OCI-M2 (cell line): ENCODE results near the gene ZNF600.
A peak's percentile ranks its signal among the peaks of the same experiment; 100 is the strongest.
"Not testable (repeated sequence)": the region's sequence is repeated elsewhere in the genome, so short reads cannot be mapped to it uniquely, and the experiment has no call there.

Experiments used
- DNase-seq: peaks from one replicate; lab custom pipeline; 2025; ENCODE audit not compliant: unreplicated experiment; lab: John Stamatoyannopoulos, UW

ZNF600 gene

DNA sequence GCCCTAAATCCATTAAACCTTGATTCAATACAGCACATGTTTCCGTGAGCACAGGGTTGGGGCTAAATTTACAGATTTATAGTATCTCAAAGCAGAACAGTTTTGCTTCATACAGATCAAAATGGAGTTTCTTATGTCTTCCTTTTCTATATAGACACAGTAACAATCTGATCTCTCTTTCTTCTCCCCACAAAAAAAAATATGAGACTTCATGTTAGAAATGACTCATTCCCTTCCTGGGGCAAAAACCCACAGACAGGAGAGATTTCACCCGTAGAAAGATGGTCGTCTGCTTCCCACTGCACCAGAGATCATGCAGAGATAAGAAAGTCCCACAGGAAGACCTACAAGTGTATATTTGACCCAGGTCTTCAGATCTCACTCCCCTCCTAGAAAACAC lies 44.1 kb downstream of the ZNF600 start:
- no peak for DNase-seq

DNA sequence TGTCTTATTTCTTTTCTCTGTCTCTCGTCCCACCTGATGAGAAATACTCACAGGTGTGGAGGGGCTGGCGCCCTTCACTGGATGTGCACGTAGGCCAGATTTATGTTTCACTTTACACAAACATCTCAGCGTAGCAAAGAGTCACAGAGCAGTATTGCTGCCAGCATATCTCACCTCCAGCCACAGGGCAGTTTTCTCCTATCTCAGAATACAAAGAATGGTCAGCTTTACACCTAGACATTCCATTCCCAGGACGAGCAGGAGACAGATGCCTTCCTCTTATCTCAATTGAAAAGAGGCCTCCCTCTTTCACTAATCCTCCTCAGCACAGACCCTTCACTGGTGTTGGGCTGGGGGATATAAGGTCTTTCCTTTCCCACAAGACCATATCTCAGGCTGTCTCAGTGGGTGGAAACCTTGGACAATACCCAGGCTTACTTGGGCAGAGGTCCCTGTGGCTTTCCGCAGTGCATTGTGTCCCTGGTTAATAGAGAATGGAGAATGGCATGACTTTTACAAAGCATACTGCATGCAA lies 44.6 kb downstream of the ZNF600 start:
- DNase-seq, result no peak

DNA sequence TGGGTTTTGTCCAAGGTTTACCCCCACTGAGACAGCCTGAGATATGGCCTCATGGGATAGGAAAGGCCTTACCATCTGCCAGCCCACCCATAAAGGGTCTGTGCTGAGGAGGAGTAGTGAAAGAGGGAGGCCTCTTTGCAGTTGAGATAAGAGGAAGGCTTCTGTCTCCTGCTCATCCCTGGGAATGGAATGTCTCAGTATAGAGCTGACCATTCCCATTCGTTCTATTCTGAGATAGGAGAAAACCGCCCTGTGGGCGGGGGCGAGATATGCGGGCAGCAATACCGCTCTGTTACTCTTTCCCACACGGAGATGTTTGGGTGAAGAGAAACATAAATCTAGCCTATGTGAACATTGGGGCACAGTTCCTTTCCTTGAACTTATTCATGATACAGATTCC lies 45.2 kb downstream of the ZNF600 start:
- DNase-seq, result not testable (repeated sequence)

DNA sequence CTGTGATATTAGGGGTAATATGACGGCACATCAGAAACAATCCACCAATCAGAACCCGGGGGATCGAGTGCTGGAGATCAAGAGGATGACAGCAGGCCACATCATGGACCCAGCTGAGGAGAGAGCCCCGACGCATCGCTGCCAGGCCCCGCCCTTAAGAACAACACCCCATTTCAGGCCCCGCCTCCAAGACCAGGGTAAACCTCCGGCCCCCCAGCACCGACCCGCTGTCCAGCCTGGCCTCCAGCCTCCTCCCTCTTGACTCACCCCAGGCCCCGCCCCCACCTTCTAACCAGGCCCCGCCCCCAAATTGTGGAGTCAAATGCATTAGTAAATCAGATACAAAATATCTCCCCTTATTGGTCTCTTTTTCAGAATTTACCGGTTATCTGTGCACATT lies 47.0 kb downstream of the ZNF600 start:
- DNase-seq, result no peak

DNA sequence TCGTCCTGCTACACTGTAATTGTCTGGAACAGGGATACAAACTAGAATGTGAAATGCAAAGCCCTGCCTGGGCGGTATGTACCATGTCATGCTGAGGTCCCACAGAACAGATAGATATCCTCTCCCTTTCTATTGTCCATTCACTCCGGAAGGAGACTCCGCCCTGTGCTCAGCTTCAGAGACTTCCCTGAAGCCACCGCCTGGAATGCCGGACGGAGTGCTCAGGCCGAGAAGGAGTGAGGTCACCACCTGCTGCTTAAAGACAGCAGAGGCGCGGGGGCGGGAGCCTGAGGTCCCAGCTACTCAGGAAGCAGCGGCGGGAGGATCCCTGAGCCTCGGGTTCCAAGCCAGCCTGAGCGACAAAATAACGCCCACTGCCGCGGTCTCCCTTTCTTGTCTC lies 50.9 kb downstream of the ZNF600 start:
- DNase-seq, result no peak

DNA sequence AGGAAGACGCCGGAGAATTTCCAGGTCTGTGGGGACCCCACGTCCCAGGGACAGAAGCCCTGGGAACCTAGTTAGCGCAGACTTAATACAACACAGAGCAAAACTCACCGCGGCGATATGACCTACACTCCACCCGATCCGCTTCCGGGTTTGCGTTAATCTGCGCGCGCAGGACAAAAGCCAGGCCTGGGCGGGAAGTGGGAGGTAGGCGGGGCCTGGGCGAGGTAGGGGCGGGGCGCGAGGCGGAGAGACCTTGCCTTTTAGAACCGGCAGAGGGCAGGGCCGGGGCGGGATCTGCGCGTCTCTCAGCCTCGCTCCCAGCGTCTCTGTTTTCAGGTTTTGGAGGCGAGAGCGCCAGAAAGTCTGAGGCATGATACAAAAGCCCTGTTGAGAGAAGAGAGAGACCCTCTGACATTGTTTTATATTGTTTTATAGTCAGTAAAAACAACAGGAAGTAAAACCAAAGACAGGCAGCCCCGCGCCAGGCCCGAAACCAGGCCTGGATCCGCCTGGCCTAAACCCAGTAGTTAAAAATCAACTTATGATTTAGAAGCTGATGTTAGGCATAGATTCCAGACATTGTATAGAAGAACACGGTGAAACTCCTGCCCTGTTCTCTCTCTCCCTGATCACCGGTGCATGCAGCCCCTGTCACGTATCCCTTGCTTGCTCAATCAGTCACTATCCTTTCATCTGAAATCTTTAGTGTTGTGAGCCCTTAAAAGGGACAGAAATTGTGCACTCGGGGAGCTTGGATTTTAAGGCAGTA lies 51.5 kb downstream of the ZNF600 start, which contains the start of gene ZNF611:
Gene ZNF611, minus strand, starts transcription at position 152 of the 769 bp plus-strand sequence. CDS start 19,150 bp downstream, outside the sequence.
- peak; percentile 81 for DNase-seq

DNA sequence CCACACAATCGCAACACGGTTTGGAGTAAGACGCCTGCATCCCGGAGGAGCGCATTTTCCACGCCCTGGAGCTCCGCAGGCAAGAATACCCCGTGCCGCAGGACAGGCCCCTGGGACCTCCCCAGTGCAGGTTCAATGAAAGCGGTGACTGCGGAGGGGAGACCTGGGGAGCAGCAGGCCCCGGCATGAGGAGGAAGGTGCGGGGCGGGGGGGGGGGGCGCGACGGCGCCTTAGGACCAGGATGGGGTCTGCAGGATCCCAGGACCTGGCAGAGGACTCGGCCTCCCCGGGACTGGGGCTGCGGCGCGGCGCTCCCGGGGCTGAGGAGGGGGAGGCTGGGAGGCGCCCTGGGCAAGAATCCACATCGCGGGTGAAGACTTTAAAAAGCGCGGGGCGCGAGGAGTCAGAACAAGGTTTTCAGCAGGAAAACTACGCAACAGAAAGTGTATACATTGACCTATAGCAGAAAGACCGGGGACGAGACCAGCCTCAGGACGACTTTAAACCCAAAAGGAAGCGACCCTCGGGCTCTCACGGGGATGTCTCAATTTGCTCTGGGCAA lies 52.2 kb downstream of the ZNF600 start:
- no peak for DNase-seq

DNA sequence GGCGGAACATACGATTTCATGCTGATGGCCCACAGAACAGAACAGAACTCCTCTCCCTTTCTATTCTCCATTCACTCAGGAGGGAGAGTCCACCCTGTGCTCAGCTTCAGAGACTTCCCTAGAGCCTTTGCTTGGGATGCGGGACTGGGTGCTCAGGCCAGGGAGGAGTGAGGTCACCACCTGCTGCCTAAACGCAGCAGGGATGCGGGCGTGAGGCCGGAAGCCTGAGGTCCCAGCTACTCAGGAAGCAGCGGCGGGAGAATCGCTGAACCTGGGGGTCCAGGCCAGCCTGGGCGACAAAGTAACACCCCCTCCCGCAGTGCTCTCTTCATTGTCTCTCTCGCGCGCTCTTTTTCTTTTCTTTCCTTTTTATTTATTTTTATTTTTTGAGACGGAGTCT lies 60.5 kb downstream of the ZNF600 start:
- not testable (repeated sequence) for DNase-seq

DNA sequence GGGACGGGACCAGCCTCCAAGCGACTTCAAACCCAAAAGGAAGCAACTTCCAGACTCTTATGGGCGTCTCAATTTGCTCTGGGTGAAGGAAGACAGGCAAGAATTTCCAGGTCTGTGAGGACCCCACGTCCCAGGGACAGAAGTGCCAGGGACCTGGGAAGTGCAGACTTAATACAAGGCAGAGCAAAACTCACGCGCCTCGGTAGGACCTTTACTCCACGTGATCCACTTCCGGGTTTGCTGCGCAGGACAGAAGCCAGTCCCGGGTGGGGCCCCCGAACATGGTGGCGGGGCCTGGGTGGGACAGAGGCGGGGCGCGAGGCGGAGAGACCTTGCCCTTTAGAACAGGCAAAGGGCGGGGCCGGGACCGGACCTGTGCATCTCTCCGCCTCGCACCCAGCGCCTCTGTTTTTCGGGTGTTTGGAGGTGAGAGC lies 61.0 kb downstream of the ZNF600 start:
- no peak for DNase-seq

DNA sequence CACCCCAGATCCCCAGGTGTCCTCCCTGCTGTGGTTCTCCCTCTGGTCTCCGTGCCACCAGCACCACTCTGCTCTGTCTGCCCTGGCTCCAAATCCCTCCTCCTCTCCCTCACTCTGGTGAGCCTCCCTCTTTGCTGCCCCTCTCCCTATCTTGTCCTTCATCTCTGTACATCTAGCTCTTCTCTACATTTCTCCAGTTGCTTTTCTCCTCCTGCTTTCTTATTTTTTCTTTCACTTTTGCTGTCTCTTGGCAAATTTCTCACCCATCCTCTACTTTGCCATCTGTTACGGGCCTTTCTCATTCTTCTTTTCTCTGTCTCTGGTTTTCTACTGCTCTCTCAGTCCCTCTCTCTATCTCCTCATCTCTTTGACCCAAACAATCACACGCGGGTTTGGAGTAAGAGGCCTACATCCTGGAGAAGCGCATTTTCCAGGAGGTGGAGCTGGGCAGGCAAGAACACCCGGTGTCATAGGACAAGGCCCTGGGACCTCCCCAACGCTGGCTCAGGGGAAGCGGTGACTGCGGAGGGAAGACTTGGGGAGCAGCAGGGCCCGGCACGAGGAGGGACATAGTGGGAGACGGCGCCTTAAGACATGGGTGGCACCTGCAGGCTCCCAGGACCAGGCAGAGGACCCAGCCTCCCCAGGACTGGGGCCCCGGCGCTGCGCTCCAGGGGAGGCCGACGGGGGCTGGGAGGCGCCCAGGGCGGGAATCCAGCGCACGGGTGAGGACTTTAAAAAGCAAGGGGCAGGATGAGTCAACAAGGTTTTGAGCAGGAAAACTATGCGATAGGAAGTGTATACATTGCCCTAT lies 61.7 kb downstream of the ZNF600 start:
- DNase-seq, result no peak

DNA sequence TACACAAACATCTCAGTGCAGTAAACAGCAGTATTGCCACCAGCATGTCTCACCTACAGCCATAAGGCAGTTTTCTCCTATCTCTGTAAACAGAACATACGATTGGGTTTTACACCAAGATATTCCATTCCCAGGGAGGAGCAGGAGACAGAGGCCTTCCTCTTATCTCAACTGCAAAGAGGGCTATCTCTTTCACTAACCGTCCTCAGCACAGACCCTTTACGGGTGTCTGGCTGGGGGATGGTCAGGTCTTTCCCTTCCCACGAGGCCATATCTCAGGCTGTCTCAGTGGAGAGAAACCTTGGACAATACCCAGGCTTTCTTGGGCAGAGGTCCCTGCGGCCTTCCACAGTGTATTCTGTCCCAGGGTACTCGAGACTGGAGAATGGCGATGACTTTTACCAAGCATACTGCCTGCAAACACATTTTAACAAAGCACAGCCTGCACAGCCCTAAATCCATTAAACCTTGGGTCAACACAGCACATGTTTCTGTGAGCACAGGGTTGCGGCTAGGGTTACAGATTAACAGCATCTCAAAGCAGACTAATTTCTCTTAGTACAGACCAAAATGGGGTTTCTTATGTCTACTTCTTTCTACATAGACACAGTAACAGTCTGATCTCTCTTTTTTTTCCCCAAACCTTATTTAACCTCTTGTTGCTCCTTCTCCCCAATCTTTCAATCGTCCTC lies 62.5 kb downstream of the ZNF600 start:
- DNase-seq, result peak; percentile 49

DNA sequence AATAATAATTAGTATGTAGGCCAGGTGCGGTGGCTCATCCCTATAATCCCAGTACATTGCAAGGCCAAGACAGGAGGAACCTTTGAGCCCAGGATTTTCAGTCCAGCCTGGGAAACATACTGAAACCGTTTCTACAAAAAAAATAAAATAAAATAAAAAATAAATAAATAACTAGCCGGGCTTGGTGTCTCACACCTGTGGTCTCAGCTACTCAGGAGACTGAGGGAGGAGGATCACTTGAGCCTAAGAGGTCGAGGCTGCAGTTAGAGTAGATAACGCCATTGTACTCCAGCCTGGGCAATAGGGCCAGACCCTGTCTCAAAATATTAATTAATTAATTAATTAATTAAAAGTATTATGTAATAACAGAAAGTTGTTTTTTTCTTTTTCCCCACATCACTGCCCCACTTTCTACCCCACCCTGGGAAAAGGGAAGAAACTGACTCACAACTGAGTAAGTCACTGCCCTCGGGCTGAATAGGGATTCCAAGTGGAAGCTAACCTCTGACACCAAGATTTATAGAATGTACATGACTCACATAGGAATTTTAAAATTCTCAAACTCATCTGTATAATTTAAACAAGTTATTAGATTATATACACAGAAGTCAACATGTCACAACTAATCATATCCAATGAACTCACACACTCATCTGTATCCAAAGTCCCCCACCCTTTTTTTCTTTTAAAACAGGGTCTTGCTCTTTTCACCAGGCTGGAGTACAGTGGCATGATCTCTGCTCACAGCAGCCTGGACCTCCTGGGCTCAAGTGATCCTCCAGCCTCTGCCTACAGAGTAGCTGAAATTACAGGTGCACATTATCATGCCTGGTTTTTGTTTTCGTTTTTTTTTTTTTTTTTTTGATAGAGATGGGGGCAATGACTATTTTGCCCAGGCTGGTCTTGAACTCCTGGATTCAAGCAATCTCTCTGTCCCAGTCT lies 64.3 kb downstream of the ZNF600 start:
- DNase-seq, result no peak

DNA sequence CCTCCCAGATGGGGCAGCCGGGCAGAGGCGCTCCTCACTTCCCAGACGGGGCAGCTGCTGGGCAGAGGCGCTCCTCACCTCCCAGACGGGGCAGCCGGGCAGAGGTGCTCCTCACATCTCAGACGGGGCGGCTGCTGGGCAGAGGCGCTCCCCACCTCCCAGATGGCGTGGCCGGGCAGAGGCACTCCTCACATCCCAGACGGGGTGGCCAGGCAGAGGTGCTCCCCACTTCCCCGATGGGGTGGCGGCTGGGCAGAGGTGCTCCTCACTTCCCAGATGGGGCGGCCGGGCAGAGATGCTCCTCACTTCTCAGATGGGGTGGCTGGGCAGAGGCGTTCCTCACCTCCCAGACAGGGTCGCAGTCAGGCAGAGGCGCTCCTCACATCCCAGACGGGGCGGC lies 66.0 kb downstream of the ZNF600 start:
- DNase-seq, result not testable (repeated sequence)

DNA sequence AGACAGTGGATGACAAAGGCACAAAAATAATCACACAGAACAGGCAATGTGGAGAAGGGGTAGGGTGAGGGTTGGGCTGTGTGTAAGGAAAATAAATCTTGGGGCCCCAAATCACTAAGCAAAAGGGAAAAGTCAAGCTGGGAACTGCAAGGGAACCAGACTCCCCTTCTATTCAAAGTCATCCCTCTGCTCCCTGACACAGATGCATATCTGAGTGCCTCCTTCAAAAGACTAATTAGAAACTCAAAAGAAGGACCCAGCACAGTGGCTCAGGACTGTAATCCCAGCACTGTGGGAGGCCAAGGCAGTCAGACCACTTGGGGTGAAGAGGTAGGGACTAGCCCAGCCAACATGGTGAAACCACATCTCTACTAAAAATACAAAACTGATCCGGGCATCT lies 70.1 kb downstream of the ZNF600 start:
- DNase-seq, result no peak

DNA sequence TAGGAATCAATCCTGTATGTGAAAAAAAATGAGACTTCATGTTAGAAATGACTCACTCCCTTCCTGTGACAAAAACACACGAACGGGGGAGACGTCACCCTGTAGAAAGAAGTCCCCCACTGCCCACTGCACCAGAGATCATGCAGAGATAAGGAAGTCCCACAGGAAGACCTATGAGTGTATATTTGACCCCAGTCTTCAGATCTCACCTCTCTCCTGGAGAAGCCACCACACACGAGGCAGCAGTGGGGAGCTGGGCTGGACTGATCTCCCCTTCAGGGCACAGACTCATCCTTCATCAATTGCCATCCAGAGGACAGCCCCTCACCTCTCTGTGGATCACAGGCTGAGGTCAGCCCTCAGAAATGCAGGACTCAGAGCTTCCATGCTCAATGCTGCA lies 70.7 kb downstream of the ZNF600 start:
- DNase-seq, result not testable (repeated sequence)

DNA sequence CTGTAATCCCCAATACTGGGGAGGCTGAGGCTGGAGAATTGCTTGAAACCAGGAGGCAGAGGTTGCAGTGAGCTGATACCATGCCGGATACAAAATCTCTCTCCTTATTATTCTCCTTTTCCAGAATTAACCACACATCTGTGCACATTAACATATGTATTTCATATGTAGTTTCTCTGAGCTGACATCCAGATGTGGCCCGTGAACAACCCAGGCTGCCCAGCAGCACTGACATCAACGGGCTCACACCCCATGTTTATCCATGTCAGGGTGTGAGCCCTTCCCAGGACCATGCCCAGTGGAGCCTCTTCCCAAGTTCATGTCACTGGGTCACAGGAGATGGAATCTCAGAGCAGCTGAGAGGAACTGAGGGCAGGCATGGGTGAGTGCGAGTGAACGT lies 71.3 kb downstream of the ZNF600 start:
- DNase-seq, result not testable (repeated sequence)
